ENCODE measurements around the gene ZNF319. TPM values are rescaled to one million over a fixed set of nuclear protein-coding genes. Genes with fewer than 3 reads are reported as not detected.

The ZNF319 gene
- total and polyA plus RNA-seq, 5 donors from 2014 or later: 2.6 to 13.2 (median 6.0) TPM

DNA sequence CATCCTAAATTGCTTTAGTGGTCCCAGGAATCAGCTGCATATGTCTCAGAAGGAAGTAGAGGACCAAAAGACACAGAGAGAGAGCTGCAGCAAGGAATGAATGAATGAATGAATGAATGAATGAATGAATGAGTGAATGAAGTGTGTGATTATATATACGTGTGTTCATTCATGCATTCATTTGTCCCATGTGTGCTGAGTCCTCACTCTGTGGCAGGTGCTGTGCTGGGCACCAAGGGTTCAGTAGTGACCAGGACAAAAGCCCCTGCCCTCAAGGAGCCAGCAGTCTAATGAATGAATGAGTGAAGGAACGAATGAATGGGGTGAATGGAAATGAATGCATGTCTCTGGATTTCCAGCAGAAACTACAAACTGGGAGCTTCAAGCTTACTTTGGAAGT, 38.9 kb downstream of the ZNF319 start:
- H3K36me3 ChIP-seq (ENCODE audit: control insufficient read depth, insufficient read depth, low read length): no peaks in the 10 kb centered on the region
- Mint-ChIP-seq H3K27ac (no peak overlapping the region), H3K27me3 (peaks cover 10% of the 10 kb centered on the region), H3K36me3 (no peaks in the 10 kb centered on the region), H3K9me3 (no peaks in the 10 kb centered on the region), H3K4me1 (no peaks in the 10 kb centered on the region), H3K4me3 (no peak overlapping the region)
- ATAC-seq (ENCODE audit: low read depth in 2 of 2): no peak
- no peak overlapping the region for H3K4me3 ChIP-seq (ENCODE audit: low read depth, low read length)
- no peak overlapping the region for H3K27ac ChIP-seq (ENCODE audit: insufficient read depth, low read length, poor library complexity, severe bottlenecking)
- no peaks in the 10 kb centered on the region for H3K9me3 ChIP-seq (ENCODE audit: control insufficient read depth in 2 of 2, low read length in 2 of 2)
- no peak for DNase-seq
- no peaks in the 10 kb centered on the region for H3K27me3 ChIP-seq (ENCODE audit: control insufficient read depth, insufficient read depth, low read length)
- H3K4me1 ChIP-seq (ENCODE audit: control insufficient read depth, insufficient read depth, low read length, poor library complexity, severe bottlenecking): no peaks in the 10 kb centered on the region

DNA sequence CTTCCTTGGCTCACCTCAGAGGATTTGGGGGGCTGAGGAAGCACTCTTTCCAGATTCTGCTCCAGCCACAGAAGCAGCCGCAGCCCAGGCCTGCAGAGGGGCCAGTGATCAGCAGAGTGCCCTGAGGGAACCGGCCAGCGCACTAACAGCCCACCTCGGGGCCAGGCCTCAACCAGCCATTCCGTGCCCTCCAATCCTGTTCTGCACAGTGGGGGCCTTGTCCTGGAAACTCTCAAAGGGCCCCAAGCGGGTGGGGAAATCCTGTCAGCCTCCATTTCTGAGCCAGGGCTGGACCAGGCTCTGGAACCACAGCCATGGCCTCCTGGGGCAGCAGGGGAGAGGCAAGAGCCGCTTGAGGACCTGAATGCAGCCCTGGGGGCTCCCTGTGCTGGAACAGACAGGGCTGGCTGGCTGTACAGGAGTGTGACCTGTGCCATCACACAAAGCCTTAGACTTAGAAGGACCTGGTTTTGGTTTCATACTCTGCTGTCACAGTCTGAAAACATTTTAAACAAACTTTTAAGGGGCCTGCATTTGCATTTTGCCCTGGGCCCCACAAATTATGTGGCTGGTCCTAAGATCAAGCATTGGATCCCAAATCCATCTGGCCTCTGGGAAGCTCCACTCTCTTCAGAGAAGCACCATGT, 39.5 kb downstream of the ZNF319 start:
- no peaks in the 10 kb centered on the region for H3K9me3 ChIP-seq (ENCODE audit: control insufficient read depth in 2 of 2, low read length in 2 of 2)
- no peak overlapping the region for H3K4me3 ChIP-seq (ENCODE audit: low read depth, low read length)
- H3K4me1 Mint-ChIP-seq: no peaks in the 10 kb centered on the region
- no peaks in the 10 kb centered on the region for H3K4me1 ChIP-seq (ENCODE audit: control insufficient read depth, insufficient read depth, low read length, poor library complexity, severe bottlenecking)
- H3K36me3 Mint-ChIP-seq: no peaks in the 10 kb centered on the region
- H3K9me3 Mint-ChIP-seq: no peaks in the 10 kb centered on the region
- H3K4me3 Mint-ChIP-seq: no peak overlapping the region
- H3K27me3 ChIP-seq (ENCODE audit: control insufficient read depth, insufficient read depth, low read length): no peaks in the 10 kb centered on the region
- no peaks in the 10 kb centered on the region for H3K36me3 ChIP-seq (ENCODE audit: control insufficient read depth, insufficient read depth, low read length)
- DNase-seq (no peak), ATAC-seq (ENCODE audit: low read depth in 2 of 2) (no peak)
- H3K27me3 Mint-ChIP-seq: peaks cover 10% of the 10 kb centered on the region
- H3K27ac ChIP-seq (ENCODE audit: insufficient read depth, low read length, poor library complexity, severe bottlenecking): no peak overlapping the region
- H3K27ac Mint-ChIP-seq: no peak overlapping the region

DNA sequence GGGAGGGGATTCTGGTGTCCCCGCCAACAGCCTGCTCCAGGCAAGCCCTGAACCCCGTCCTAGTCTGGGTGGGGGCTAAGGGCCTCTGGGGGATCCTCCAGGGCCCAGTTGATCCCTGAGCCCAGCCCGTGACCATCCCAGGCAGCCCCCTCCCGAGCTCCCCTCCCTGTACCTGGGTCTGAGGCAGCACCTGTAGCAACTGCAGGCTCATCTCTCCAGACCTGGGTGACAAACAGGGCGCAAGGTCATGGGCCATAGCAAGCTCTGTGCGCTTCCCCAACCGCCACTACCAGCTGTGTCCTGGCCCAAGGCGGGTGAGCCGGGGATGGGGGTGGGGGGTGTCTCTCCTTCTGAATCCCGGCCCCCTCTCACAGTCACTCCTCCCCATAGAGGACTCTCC, 40.2 kb downstream of the ZNF319 start:
- peaks cover 10% of the 10 kb centered on the region for H3K27me3 Mint-ChIP-seq
- no peaks in the 10 kb centered on the region for H3K4me1 Mint-ChIP-seq
- ATAC-seq (ENCODE audit: low read depth in 2 of 2) (no peak), DNase-seq (no peak)
- H3K4me1 ChIP-seq (ENCODE audit: control insufficient read depth, insufficient read depth, low read length, poor library complexity, severe bottlenecking): no peaks in the 10 kb centered on the region
- H3K9me3 ChIP-seq (ENCODE audit: control insufficient read depth in 2 of 2, low read length in 2 of 2): no peaks in the 10 kb centered on the region
- H3K36me3 ChIP-seq (ENCODE audit: control insufficient read depth, insufficient read depth, low read length): no peaks in the 10 kb centered on the region
- H3K4me3 ChIP-seq (ENCODE audit: low read depth, low read length): no peak overlapping the region
- H3K9me3 Mint-ChIP-seq: no peaks in the 10 kb centered on the region
- H3K27ac Mint-ChIP-seq: no peak overlapping the region
- no peaks in the 10 kb centered on the region for H3K36me3 Mint-ChIP-seq
- H3K27me3 ChIP-seq (ENCODE audit: control insufficient read depth, insufficient read depth, low read length): no peaks in the 10 kb centered on the region
- no peak overlapping the region for H3K27ac ChIP-seq (ENCODE audit: insufficient read depth, low read length, poor library complexity, severe bottlenecking)
- no peak overlapping the region for H3K4me3 Mint-ChIP-seq

DNA sequence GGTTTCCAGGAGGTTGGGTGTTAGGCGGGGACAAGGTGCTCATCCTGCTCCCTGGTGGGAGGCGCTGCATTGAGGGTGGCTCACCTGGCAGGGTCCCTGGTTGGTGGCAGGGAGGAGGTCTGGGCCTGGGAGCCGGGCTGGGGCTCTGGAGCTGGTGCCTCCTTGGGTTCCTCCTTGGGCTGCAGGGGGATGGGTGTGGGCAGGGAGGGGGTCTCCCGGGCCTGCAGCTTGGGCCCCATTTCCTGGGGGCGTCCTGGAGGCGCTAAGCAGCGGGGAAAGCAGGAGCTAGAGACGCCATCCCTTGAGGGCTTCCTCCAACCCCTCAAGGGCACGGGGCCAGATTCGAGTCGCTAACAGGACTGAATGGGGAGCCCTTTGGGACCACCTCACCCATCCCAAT, 40.7 kb downstream of the ZNF319 start:
- H3K4me3 Mint-ChIP-seq: no peak overlapping the region
- no peak overlapping the region for H3K27ac ChIP-seq (ENCODE audit: insufficient read depth, low read length, poor library complexity, severe bottlenecking)
- H3K36me3 Mint-ChIP-seq: no peaks in the 10 kb centered on the region
- H3K27me3 ChIP-seq (ENCODE audit: control insufficient read depth, insufficient read depth, low read length): no peaks in the 10 kb centered on the region
- no peak for DNase-seq
- H3K27me3 Mint-ChIP-seq: peaks cover 10% of the 10 kb centered on the region
- no peaks in the 10 kb centered on the region for H3K4me1 Mint-ChIP-seq
- H3K4me1 ChIP-seq (ENCODE audit: control insufficient read depth, insufficient read depth, low read length, poor library complexity, severe bottlenecking): no peaks in the 10 kb centered on the region
- H3K36me3 ChIP-seq (ENCODE audit: control insufficient read depth, insufficient read depth, low read length): no peaks in the 10 kb centered on the region
- peak overlapping the region in 2 of 3 donors; percentile 10 to 18 for H3K27ac Mint-ChIP-seq
- no peaks in the 10 kb centered on the region for H3K9me3 ChIP-seq (ENCODE audit: control insufficient read depth in 2 of 2, low read length in 2 of 2)
- no peak for ATAC-seq (ENCODE audit: low read depth in 2 of 2)
- no peak overlapping the region for H3K4me3 ChIP-seq (ENCODE audit: low read depth, low read length)
- H3K9me3 Mint-ChIP-seq: no peaks in the 10 kb centered on the region

DNA sequence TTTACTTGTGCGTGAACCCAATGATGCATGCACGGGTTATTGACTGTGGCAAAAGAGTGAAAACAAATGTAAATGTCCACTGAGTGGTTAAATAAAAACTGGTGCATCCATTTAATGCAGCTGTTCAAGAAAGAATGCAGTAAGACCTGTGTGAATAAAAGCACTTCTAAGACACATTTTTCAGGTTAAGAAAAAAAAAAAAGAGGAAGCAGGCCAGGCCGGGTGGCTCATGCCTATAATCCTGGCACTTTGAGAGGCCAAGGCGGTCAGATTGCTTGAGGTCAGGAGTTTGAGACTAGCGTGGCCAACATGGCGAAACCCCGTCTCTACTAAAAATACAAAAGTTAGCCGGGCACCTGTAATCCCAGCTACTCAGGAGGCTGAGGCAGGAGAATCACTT, 41.4 kb downstream of the ZNF319 start:
- DNase-seq (no peak), ATAC-seq (ENCODE audit: low read depth in 2 of 2) (no peak)
- H3K4me3 ChIP-seq (ENCODE audit: low read depth, low read length): no peak overlapping the region
- no peaks in the 10 kb centered on the region for H3K9me3 Mint-ChIP-seq
- no peaks in the 10 kb centered on the region for H3K4me1 ChIP-seq (ENCODE audit: control insufficient read depth, insufficient read depth, low read length, poor library complexity, severe bottlenecking)
- no peaks in the 10 kb centered on the region for H3K9me3 ChIP-seq (ENCODE audit: control insufficient read depth in 2 of 2, low read length in 2 of 2)
- peaks cover 0 to 1% (median 0%) of the 10 kb centered on the region in 4 donors for H3K4me1 Mint-ChIP-seq
- peaks cover 10% of the 10 kb centered on the region for H3K27me3 Mint-ChIP-seq
- H3K36me3 ChIP-seq (ENCODE audit: control insufficient read depth, insufficient read depth, low read length): no peaks in the 10 kb centered on the region
- H3K4me3 Mint-ChIP-seq: no peak overlapping the region
- no peaks in the 10 kb centered on the region for H3K36me3 Mint-ChIP-seq
- H3K27ac Mint-ChIP-seq: peak overlapping the region in 2 of 3 donors; percentile 10 to 18
- no peak overlapping the region for H3K27ac ChIP-seq (ENCODE audit: insufficient read depth, low read length, poor library complexity, severe bottlenecking)
- H3K27me3 ChIP-seq (ENCODE audit: control insufficient read depth, insufficient read depth, low read length): no peaks in the 10 kb centered on the region

DNA sequence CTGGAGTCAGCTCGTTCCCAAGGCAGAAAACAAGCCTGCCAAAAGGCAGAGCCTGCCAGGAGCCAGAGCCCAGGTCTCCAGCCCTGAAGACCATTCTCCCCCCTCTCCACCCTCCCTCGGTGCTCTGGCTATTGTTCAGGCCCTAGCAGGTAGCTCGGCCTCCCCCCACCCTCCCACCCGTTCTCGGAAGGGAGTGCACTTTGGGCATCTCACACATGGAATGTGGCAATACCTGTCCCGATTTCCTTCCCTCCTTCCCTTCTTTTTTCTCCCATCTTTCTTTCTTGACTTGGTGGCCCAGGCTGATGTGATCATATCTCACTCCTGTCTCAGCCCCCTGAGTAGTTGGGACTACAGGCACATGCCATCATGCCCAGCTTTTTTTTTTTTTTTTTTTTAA, 41.9 kb downstream of the ZNF319 start:
- H3K27me3 Mint-ChIP-seq: peaks cover 14% of the 10 kb centered on the region
- H3K4me1 ChIP-seq (ENCODE audit: control insufficient read depth, insufficient read depth, low read length, poor library complexity, severe bottlenecking): no peaks in the 10 kb centered on the region
- DNase-seq (no peak), ATAC-seq (ENCODE audit: low read depth in 2 of 2) (no peak)
- H3K27me3 ChIP-seq (ENCODE audit: control insufficient read depth, insufficient read depth, low read length): no peaks in the 10 kb centered on the region
- no peaks in the 10 kb centered on the region for H3K36me3 Mint-ChIP-seq
- H3K36me3 ChIP-seq (ENCODE audit: control insufficient read depth, insufficient read depth, low read length): no peaks in the 10 kb centered on the region
- no peak overlapping the region for H3K4me3 ChIP-seq (ENCODE audit: low read depth, low read length)
- H3K27ac ChIP-seq (ENCODE audit: insufficient read depth, low read length, poor library complexity, severe bottlenecking): no peak overlapping the region
- no peak overlapping the region for H3K27ac Mint-ChIP-seq
- H3K4me1 Mint-ChIP-seq: peaks cover 0 to 1% (median 0%) of the 10 kb centered on the region in 4 donors
- no peak overlapping the region for H3K4me3 Mint-ChIP-seq
- no peaks in the 10 kb centered on the region for H3K9me3 Mint-ChIP-seq
- no peaks in the 10 kb centered on the region for H3K9me3 ChIP-seq (ENCODE audit: control insufficient read depth in 2 of 2, low read length in 2 of 2)

DNA sequence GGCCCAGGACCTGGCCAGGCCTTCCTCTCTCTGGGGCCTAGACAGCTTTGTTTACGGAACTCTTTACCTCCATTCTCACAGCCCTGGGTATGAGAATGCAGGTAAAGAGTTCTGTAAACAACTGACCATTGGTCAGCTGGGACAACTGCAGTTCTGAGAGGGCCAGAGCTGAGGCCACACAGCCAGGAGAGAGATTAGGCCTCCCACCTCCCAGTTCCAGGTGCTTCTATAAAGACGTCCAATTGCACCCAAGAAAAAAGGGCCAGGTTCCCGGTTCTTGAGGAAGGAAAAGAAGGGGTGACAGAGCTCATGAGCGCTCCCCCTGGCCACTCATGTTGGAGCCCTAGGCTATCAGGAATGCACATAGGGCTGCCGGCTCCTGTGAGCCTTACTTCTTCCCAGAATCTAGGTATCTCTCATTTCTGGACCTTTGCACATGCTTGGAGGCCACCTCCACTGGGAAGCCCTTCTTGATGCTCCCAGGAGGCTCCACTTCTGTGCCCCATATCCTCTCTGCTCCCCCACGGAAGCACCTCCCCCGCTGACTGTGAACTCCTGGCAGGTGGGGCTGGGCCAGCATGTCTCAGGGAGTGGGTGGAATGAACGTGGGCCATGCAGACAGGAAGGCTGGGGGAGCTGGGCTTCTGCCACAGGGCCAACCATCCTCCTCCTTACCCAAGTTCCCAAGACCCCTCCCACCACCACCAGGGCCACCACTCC, 42.6 kb downstream of the ZNF319 start:
- Histone ChIP-seq H3K9me3 (ENCODE audit: control insufficient read depth in 2 of 2, low read length in 2 of 2) (no peaks in the 10 kb centered on the region), H3K4me3 (ENCODE audit: low read depth, low read length) (no peak overlapping the region), H3K27me3 (ENCODE audit: control insufficient read depth, insufficient read depth, low read length) (no peaks in the 10 kb centered on the region), H3K27ac (ENCODE audit: insufficient read depth, low read length, poor library complexity, severe bottlenecking) (no peak overlapping the region), H3K36me3 (ENCODE audit: control insufficient read depth, insufficient read depth, low read length) (no peaks in the 10 kb centered on the region), H3K4me1 (ENCODE audit: control insufficient read depth, insufficient read depth, low read length, poor library complexity, severe bottlenecking) (no peaks in the 10 kb centered on the region)
- no peaks in the 10 kb centered on the region for H3K9me3 Mint-ChIP-seq
- H3K4me3 Mint-ChIP-seq: no peak overlapping the region
- peaks cover 16% of the 10 kb centered on the region for H3K27me3 Mint-ChIP-seq
- no peak for ATAC-seq (ENCODE audit: low read depth in 2 of 2)
- no peak for DNase-seq
- H3K27ac Mint-ChIP-seq: no peak overlapping the region
- no peaks in the 10 kb centered on the region for H3K36me3 Mint-ChIP-seq
- peaks cover 0 to 1% (median 0%) of the 10 kb centered on the region in 4 donors for H3K4me1 Mint-ChIP-seq

Measured in CD4-positive, CD25-positive, alpha-beta regulatory T cell (primary cell).